HL-60 (cell line): ENCODE data around the gene RHEX.

Experiments
- DNase-seq, 2 experiments: peaks; one replicate each; pipeline ENCODE4 v3.0.0-alpha.2; 2010 to 2020; ENCODE audit warnings: low read depth in 1 of 2, low spot score in 1 of 2
- H3K27ac ChIP-seq: fragments of 250-450 bp; sonication (Bioruptor Pico); replicated peaks from 2 replicates; pipeline ENCODE4 v1.5.1; 2020; ENCODE audit warnings: mild to moderate bottlenecking, moderate library complexity
- H3K27me3 ChIP-seq: fragments of 250-450 bp; sonication (Bioruptor Pico); 2 replicates; pipeline ENCODE4 v1.5.1; 2021; ENCODE audit warnings: mild to moderate bottlenecking, moderate library complexity; ENCODE audit not compliant: insufficient read depth, poor library complexity, severe bottlenecking
- H3K4me3 ChIP-seq: replicated peaks from 2 replicates; pipeline ENCODE4 v1.5.1; 2011; ENCODE audit warnings: mild to moderate bottlenecking, control low read depth, low read length; ENCODE audit not compliant: insufficient read depth
- GABPA ChIP-seq: IDR thresholded peaks from 2 replicates; pipeline ENCODE4 v1.6.1; 2012; ENCODE audit warnings: low read depth
- POLR2AphosphoS5 ChIP-seq: IDR thresholded peaks from 2 replicates; pipeline ENCODE4 v1.6.1; 2012; ENCODE audit warnings: low read depth
- SPI1 ChIP-seq: IDR thresholded peaks from 2 replicates; pipeline ENCODE4 v1.6.1; 2012; ENCODE audit warnings: low read depth, mild to moderate bottlenecking, borderline replicate concordance
- TF ChIP-seq, protein P1 (sequence below): IDR thresholded peaks from 2 replicates; pipeline ENCODE4 v1.6.1; 2012; ENCODE audit warnings: low read depth; ENCODE audit not compliant: insufficient replicate concordance
- TF ChIP-seq, protein P2 (sequence below): IDR thresholded peaks from one replicate; pipeline ENCODE4 v1.5.1; 2011; ENCODE audit warnings: low read length, control low read depth, inconsistent platforms; ENCODE audit not compliant: insufficient read depth

Gene RHEX

DNA sequence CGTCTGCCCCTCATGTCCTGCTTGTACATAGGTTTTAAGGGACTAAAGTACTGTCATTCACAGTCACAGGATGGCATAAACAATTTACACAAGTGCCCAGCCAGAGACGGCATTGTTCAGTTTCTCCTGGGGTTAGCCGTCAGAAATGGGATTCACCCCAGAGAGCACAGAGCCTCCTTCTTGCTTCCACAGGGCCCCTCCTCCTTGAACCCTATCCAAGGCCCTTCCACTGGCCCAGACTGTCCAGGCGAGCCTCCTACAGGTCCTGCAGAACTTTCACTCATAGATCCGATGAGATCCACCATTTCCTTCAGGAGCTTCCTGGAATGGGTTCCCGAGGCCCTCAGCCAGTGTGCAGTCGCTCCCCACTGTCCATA is 54.2 kb downstream of the RHEX start:
- Histone ChIP-seq H3K27ac (no peak overlapping the region), H3K4me3 (no peak overlapping the region)

DNA sequence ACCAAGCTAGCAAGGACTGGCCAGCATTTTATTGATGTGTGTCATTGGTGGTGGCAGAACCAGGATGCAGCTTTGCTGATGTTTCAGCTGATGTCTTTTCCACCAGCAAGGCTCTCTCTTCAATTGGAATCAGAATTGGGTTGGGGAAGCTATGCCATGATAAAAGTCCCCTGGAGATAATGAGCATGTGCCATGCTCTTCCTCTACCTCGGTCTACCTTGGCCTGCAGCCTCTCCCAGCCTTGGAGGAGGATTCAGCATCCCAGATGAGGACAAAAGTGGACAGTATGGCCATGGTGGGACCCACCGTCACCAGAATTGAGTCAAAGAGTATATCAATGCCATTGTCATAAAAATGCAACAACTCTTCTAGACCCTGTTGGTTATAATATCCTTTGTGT is 55.7 kb downstream of the RHEX start:
- TF ChIP-seq, protein P1, sequence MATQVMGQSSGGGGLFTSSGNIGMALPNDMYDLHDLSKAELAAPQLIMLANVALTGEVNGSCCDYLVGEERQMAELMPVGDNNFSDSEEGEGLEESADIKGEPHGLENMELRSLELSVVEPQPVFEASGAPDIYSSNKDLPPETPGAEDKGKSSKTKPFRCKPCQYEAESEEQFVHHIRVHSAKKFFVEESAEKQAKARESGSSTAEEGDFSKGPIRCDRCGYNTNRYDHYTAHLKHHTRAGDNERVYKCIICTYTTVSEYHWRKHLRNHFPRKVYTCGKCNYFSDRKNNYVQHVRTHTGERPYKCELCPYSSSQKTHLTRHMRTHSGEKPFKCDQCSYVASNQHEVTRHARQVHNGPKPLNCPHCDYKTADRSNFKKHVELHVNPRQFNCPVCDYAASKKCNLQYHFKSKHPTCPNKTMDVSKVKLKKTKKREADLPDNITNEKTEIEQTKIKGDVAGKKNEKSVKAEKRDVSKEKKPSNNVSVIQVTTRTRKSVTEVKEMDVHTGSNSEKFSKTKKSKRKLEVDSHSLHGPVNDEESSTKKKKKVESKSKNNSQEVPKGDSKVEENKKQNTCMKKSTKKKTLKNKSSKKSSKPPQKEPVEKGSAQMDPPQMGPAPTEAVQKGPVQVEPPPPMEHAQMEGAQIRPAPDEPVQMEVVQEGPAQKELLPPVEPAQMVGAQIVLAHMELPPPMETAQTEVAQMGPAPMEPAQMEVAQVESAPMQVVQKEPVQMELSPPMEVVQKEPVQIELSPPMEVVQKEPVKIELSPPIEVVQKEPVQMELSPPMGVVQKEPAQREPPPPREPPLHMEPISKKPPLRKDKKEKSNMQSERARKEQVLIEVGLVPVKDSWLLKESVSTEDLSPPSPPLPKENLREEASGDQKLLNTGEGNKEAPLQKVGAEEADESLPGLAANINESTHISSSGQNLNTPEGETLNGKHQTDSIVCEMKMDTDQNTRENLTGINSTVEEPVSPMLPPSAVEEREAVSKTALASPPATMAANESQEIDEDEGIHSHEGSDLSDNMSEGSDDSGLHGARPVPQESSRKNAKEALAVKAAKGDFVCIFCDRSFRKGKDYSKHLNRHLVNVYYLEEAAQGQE, result no peak
- no peak for TF ChIP-seq POLR2AphosphoS5
- TF ChIP-seq GABPA, result no peak
- TF ChIP-seq SPI1, result no peak
- TF ChIP-seq, protein P2, sequence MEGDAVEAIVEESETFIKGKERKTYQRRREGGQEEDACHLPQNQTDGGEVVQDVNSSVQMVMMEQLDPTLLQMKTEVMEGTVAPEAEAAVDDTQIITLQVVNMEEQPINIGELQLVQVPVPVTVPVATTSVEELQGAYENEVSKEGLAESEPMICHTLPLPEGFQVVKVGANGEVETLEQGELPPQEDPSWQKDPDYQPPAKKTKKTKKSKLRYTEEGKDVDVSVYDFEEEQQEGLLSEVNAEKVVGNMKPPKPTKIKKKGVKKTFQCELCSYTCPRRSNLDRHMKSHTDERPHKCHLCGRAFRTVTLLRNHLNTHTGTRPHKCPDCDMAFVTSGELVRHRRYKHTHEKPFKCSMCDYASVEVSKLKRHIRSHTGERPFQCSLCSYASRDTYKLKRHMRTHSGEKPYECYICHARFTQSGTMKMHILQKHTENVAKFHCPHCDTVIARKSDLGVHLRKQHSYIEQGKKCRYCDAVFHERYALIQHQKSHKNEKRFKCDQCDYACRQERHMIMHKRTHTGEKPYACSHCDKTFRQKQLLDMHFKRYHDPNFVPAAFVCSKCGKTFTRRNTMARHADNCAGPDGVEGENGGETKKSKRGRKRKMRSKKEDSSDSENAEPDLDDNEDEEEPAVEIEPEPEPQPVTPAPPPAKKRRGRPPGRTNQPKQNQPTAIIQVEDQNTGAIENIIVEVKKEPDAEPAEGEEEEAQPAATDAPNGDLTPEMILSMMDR, result no peak
- DNase-seq, result no peak
- H3K27me3 ChIP-seq, result no peaks in the 10 kb centered on the region
- H3K4me3 ChIP-seq, result no peak overlapping the region
- H3K27ac ChIP-seq, result no peak overlapping the region

More for the DNA sequence above, 54.2 kb downstream of the RHEX start:
- no peak for TF ChIP-seq GABPA
- no peak for TF ChIP-seq POLR2AphosphoS5
- no peak for TF ChIP-seq SPI1
- TF ChIP-seq, protein P1, result no peak
- TF ChIP-seq, protein P2, result no peak
- DNase-seq, result no peak
- H3K27me3 ChIP-seq, result no peaks in the 10 kb centered on the region

DNA sequence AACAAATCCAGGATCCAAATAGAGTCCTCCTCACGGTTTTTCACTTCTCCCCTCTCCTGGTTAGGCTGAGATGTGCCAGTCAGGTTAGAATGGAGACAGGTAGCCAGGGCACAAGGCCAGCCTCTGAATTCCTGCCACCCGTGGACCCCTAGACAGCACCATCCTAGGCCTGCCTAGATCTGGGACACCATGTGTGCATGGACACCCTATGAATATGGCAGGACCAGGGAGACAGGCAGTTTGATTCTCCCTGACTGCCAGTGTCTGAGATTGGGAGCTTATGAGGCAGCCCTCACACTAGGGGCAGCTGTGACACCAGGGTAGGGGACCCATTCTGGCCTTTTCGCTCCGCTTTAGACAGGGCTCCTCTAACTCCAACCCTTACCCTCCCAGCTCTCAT is 56.7 kb downstream of the RHEX start:
- Histone ChIP-seq H3K4me3 (no peak overlapping the region), H3K27me3 (no peaks in the 10 kb centered on the region), H3K27ac (no peak overlapping the region)
- TF ChIP-seq, protein P2, result no peak
- TF ChIP-seq POLR2AphosphoS5 (no peak), GABPA (no peak), SPI1 (no peak)
- TF ChIP-seq, protein P1, result no peak
- no peak for DNase-seq
